Head of caudate nucleus (tissue), 42 donors: ENCODE results near the gene METRNL.
"Not testable (repeated sequence)": the region's sequence is repeated elsewhere in the genome, so short reads cannot be mapped to it uniquely, and the experiment has no call there.

Source experiments
- DNase-seq, 42 donors: peaks; one replicate each; pipeline versions ENCODE4 v3.0.0 to v3.0.0-alpha.2; 2020 to 2021; ENCODE audit warnings: mixed read lengths in 7 of 42
- intact Hi-C: fragments of 100-400 bp; cut with DNase I; formaldehyde crosslinking; loops from one replicate; pipeline ENCODE4 v1.15.0; 2022

METRNL gene

DNA sequence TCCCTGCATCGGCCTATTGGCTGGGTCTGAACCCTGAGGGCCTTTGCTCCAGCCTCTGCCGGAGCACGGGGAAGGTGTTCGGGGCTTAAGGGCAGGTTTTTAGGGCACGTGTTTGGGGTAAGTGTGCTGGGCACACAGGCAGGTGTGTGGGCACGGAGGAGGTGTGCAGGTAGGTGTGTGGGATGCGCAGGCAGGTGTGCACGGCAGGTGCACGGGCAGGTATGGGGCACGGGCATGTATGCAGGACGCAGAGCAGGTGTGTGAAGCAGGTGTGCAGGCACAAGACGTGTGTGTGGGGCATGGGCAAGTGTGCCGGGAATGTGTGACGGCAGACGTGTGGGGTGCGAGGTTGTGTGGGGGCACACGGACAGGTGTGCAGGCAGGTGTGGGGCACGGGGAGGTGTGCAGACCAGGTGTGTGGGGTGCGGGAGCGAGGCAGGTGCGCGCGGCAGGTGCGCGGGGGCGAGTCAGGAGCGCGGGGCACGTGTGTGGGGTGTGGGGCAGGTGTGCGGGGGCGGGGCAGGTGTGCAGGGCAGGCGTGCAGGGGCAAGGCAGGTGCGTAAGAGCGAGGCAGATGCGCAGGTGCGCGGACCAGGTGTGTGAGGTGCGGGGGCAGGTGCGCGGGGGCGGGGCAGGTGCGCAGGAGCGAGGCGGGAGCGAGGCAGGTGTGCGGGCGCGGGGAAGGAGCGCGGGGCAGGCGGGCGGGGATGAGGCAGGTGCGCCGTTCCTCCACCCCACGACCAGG is 28.6 kb upstream of the METRNL start:
- intact Hi-C loops: no loop called here
- peak in 4 of 42 donors; percentile 10 to 36 (median 26) for DNase-seq

DNA sequence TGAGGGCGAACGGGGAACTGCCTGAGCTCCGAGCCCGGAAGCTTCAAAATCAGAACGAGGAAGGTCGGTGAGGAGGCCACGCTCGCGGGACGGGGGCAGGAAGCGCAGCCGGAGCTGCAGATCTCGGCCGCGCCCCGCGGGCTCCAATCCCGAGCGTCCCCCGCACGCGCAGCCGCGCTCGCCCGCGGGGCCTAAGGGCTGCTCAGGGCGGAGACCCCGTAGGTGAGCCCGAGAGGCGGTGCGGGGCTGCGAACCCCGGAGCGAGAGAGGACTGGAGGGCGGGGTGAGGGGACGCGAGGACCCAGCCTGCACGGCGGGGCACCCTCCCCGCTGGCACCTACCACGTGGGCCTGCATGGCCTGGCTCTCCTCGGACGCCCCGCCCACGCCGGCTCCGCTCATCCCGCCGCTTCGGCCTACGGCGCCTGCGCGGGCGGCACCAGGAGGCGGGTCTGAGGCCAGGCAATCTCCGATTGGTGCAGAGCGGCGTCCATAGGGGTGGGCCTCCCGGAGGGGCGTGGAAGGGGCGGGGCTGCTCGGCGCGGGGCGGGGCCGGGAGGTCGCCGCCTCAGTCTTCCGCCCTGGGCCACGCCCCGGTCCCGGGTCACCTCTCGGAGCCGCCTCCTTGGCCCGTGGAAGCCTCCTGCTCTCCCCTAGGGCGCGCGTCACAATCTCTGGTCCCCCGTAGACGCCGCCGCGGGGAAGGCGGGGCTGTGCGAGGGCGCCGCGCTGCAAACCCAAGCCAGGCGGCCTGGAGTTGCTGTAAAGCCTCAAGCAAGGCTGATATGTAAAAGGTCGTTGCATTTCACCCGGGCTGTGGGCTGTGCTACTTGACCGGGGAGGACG is 27.8 kb upstream of the METRNL start:
- peak; percentile 83 to 98 (median 97) for DNase-seq
- intact Hi-C loops: no loop called here

DNA sequence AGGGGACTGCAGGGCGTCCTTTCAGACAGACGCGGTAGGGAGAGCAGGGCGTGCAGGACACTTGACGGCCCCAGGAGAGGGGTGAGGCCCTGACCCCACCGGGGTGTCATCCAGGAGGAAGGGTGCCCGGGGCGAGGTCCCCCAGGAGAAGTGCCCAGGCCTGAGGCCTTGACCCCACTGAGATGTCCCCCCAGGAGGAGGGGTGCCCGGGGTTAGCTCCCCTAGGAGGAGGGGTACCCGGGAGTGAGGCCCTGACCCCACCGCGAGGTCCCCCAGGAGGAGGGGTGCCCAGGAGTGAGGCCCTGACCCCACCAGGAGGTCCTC is 27.2 kb upstream of the METRNL start:
- intact Hi-C loops: no loop called here

DNA sequence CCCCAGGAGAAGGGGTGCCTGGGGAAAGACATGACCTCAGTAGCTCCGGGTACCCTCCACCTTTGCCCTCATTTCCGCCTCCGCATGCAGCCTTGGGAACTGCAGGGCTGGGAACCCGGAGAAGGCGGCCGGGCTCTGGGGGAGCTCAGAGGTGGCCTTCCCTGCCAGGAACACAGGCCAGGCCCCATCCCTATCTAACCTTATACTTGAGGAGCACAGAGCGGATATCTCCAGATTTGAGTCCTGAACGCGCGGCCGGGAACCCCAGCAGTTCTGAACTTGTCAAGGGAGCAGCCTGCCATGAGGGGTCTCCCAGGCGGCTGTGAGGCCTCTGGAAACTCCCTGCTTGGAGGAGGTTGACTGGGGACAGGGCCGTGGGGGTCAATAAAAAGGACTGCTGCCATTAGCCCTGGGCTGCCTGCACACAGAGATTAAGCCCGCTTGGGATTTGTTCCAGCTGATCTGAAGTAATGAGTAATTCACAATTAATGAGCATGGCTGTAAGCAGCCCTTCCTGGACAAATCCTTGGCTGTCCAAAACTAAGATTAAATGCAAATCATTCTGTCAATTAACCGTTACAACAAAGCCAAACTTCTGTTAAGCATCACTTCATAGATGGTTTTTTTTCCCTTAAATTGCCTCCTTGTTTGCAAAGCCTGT is 26.3 kb upstream of the METRNL start:
- DNase-seq: peak in 11 of 42 donors; percentile 7 to 44 (median 13)
- intact Hi-C loops: no loop called here

More for the DNA sequence above, 27.2 kb upstream of the METRNL start:
- DNase-seq: no peak

DNA sequence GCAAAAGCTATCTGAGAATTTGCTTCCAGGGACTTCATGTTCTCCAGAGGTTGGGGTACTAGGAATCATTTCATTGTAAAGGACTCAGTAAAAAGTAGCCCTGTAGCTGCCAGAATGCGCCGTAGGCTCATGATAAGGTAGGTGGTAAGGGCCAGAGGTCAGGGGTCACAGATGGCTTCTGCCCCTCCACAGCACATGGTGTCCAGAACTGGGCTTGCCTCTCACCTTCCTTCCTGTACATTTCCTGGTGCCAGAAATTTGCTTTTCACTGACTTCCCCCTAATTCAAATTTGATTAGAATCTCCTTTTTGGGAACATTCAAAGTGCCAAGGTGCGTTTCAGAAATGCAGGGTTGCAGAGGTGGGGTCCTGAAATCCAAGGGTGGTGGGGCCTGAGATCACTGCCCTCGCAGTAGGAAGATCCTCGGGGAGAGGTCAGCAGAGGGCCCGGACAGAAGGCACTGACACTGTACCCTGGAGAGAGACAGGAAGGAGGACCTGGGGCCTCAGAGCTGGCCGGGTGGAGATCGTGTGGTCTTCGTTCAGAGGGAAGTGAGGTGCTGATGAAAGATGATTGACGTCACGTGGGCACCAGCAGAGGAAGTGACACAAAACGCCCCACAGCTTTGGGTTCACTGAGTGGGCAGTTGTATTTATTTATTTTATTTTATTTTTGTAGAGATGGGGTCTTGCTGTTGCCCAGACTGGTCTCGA is 25.5 kb upstream of the METRNL start:
- intact Hi-C loops: no loop called here
- DNase-seq: peak in 23 of 42 donors; percentile 10 to 67 (median 30)

DNA sequence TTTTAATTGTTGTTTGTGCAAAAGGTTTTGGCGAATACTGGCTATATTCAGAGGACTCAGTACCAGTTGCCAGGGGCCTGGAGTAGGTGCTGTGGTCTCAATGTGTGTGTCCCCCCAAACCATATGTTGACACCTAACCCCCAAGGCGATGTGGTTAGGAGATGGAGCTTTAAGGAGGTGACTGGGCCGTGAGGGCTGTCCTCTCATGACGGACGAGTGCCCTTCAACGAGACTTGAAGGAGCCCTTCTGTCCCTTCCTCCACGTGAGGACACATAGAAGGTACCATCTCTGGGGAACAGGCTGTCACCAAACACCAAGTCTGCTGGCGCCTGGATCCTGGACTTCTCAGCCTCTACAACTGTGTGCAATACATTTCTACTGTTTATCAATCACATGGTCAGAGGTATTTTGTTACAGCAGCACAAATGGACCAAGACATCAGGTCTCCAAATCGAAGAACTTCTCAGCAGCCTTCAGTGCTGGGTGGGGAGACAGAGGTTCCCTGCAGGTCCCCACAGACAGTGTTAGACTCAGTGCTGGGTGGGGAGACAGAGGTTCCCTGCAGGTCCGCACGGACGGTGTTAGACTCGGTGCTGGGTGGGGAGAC is 24.8 kb upstream of the METRNL start:
- intact Hi-C loops: no loop called here

DNA sequence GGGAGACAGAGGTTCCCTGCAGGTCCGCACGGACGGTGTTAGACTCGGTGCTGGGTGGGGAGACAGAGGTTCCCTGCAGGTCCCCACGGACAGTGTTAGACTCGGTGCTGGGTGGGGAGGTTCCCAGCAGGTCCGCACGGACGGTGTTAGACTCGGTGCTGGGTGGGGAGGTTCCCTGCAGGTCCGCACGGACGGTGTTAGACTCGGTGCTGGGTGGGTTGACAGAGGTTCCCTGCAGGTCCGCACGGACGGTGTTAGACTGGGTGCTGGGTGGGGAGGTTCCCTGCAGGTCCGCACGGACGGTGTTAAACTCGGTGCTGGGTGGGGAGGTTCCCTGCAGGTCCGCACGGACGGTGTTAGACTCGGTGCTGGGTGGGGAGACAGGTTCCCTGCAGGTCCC is 24.2 kb upstream of the METRNL start:
- DNase-seq: peak in 9 of 42 donors; percentile 0 to 34 (median 4)
- intact Hi-C loops: not testable (repeated sequence)

More for the DNA sequence above, 24.8 kb upstream of the METRNL start:
- DNase-seq: peak in 8 of 42 donors; percentile 4 to 27 (median 18)

DNA sequence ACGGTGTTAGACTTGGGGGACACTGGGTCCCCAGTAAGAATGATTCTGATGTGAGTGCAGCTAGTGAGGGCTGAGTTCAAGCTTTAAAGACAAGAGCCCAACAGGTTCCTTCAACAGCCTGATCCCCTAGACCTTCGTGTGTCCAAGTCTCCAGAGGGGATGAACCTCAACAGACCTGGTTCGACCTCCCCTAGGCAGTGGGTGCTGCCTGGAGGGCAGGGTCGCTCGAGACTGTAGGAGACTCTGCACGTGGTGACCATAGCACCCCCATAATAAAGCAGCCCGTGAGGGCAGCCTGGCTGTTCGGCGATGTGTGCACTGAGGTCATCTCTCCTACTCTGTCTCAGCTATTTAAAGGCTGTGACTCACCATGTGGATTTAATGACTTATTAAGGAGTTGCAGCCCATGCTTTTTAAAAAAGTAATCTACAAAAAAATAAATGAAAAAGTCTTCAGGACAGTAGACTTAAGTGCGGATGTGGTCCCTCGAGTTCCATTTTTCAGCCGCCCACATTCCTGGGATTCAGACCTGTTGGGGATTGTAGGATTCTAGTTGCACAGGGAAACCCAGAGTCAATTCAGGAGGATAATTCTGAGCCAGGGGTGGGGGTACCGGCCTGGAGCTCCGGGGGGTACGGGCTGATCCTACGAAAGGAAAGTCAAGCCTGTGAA is 23.4 kb upstream of the METRNL start:
- peak in 11 of 42 donors; percentile 1 to 30 (median 13) for DNase-seq
- intact Hi-C loops: no loop called here

DNA sequence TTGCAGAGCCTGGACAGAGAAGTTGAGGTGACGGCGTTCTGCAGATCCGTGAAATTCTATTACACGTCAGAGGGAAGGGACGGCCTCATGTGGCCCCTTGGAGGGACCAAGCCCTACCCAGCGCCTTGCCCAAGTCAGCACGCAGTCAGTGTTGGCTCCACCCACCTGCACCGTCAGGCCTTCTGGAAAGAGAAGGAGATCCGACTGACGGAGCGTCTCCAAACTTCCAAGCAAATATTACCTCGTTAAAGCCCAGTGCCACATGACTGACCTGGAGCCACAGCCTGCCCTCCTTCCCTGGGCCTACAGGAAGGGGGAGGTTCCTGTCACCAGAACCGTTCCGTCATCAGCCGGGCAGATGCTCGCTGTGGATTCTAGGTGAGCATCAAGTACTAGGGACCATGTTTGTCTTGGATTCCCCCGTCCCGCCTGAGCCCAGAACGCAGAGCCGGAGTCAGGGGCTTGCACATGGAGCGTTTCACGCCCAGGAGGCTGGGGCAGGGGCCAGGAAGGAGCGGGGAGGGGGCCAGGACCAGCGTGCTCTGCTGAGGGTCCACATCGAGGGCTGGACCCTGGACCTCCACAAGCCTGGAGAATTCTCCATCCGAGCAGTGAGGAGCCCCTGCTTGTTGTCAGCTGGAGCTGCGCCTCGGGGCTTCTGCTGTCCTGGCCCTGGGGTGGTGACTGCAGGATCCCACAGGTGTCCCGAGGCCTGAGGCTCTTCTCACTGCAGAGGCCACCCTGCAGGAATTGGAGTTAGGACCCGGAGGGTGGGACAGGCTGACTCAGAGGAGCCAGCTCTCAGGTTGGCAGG is 22.6 kb upstream of the METRNL start:
- peak in 11 of 42 donors; percentile 3 to 26 (median 11) for DNase-seq
- intact Hi-C loops: no loop called here

DNA sequence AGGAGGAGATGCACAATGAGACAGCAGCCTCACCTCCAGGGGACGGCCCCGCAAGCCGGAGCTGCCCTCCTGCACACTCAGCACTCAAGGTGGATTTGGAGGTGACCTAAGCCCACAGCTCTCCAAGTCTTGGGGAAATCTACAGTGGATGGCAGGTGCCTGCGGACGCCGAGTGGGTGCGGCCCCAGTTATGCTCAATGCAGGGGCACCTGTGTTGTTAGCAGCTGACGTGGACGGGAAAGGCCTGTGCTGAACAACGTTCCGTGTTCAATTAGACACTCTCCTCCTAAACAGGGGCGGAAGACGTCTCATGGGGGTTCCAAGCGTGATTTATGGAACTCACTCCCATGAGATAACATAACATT is 22.0 kb upstream of the METRNL start:
- DNase-seq: peak in 10 of 42 donors; percentile 1 to 21 (median 9)
- intact Hi-C loops: no loop called here

DNA sequence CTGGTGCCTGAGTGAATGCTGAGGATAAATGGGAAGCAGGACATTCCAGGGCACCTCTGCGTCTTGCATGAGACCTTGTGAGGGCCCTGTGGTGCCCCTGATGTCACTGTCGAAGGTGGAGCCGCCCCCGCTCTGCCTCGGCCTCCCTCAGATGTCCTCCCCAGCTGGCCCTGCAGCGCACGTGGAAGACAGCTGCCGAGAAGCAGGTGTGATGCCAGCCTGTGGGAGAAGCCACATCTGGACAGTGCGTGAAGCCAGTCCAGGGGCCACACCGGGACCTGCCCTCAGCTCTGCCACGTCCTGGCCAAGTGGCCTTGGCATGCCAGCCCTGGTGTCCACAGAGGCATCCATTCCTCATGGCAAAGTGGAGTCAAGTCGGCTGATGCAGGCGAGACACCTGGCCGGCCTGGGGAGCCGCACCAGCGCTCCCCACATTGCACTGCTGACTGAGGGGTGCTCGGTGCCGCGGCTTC is 21.6 kb upstream of the METRNL start:
- peak in 11 of 42 donors; percentile 1 to 17 (median 8) for DNase-seq
- intact Hi-C loops: no loop called here

DNA sequence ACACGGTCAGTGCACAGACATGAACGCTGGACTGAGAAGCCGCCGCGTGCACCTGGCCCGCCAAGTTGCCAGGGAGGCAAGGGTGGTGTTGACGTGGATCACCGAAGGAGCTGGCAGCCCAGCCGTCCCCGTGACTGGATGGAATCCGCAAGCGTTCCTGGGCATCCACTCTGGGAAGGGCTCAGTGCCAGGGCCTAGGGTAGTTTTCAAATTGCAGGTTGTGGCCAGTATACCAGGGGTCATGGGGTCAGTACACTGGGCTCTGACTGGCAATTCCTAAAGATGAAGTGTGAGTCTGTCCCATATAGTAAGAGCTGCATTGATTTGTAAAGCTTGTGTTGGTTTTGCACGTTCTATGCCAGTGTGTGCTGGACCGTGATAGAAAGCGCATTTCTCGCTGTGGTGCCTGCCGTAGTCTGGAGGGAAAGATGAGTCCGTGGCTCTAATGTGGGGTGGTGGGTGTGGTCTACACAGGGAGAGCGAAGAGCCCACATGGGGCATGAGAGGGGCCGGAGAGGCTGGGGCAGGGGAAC is 21.1 kb upstream of the METRNL start:
- peak in 18 of 42 donors; percentile 3 to 35 (median 19) for DNase-seq
- intact Hi-C loops: no loop called here

DNA sequence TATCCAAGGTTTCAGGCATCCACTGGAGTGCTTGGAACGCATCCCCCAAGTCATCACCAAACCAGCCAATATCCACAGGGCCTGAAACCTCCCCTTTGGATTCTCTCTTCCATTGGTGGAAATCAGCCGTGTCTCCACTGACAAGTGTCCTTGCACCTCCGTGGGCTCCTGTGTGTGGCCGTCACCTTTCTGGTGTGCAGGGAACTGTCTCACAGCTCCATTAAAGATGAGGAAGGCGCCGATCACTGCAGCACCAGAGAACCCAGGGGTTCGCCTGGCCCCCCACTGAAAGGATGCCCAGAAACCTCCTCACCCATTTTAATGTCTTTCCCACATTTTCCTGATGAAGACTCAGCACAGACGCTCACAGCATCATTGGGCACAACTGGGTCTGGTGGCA is 17.8 kb upstream of the METRNL start:
- DNase-seq: peak in 8 of 42 donors; percentile 1 to 23 (median 7)
- intact Hi-C loops: no loop called here

DNA sequence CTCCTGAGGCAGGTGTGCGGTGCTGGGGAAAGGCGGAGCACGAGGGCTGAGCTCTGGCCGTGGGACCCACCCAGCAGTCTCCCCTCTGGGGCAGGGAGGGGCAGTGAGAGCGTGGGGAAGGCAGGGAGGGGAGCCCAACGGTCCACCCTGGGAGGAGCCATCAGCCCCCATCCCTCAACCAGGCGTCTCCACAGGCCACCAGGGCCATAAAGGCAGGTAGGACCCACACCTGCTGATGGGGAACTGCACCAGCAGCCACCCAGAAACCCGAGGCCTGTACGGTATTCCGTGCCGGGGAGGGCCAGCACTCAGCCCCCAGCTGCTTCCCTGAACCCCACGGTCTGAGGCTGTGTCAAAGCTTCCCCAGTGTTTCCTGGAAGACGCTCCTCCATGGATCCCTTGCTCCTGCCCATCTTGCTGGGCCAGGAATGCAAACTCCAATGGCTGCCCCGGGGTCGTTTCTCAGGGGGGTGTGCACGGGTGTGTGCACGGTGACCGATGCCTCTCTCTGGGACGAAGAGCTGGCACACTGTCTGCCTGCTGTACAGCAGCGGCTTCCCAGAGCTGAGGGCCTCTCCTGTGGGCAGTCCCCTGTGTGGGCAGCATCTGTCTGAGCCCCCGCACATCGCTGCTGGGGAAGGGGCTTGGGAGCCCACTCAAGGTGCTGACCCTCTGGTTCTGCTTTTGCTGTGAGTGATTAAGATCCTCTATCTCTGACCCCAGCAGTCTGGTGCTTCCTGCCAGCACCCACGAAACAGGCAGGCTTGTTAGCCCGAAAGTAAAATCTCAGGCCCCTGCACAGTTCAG is 17.2 kb upstream of the METRNL start:
- intact Hi-C loops: no loop called here
- peak in 12 of 42 donors; percentile 1 to 38 (median 8) for DNase-seq

DNA sequence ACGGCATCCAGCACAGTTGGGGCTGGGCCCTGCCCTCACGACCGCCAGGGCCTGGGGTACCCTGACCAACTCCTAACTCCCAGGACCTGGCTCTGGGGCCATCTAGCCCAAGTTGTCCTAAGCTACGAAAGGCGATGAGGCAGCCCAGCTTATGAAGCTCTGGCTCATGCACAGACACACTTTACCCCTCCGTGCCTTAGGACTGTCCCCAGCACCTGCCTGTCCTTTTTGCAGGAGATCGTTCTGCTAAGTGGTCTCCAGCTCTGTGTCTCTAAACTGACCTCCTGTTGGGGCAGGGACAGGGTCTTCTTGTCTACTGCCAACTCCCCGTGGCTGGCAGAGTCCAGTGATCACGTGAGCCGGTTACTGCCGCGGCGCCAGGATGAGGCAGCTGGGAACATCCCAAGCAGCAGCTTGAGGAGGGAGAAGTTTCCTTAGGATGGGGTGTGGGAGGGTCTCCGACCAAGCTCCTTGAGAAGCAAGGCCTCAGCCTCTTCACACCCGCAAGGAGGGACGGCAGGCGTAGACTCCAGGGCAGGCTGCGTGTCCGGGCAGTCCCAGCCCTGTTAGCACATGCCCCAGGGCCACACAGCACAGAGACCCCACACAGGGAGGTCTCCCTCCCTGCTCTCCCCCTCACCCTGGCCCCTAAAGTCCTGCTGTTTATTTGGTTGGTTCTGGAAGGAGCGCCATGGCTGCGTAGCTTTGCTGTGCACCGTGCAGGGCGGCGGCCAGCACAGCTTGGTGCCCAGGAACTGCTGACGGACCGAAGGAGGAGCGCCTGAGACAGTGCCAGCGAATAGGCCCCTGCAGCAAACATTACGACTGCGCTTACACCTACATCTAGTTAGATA is 16.4 kb upstream of the METRNL start:
- intact Hi-C loops: no loop called here
- peak in 16 of 42 donors; percentile 3 to 43 (median 13) for DNase-seq
